ENCODE results near the gene IGFBP6.

The IGFBP6 gene

GRCh38 chr12:53097207-53097563, 282 bp upstream of the IGFBP6 start:
- H3K9me3 ChIP-seq (ENCODE audit: control extremely low read depth in 1 of 5, control insufficient read depth in 4 of 5, insufficient read depth in 2 of 5, low read depth in 1 of 5, low read length in 4 of 5): no peaks in the 10 kb centered on the region
- peak in 2 of 3 donors; percentile 18 to 24 for DNase-seq
- no peaks in the 10 kb centered on the region for H3K36me3 ChIP-seq (ENCODE audit: control insufficient read depth in 4 of 4, insufficient read depth in 4 of 4, low read length in 3 of 4)
- WGBS (ENCODE audit: insufficient coverage): 0% methylated on average over 5 of the region's 9 CpGs
- H3K4me1 ChIP-seq (ENCODE audit: control extremely low read depth in 1 of 4, control insufficient read depth in 4 of 4, insufficient read depth in 4 of 4, low read length in 3 of 4): peaks cover 2 to 43% (median 35%) of the 10 kb centered on the region in 4 experiments
- no peaks in the 10 kb centered on the region for H3K27me3 ChIP-seq (replicated peaks in 2 of 5; ENCODE audit: control insufficient read depth in 4 of 5, insufficient read depth in 5 of 5, low read length in 4 of 5)
- H3K27ac ChIP-seq (ENCODE audit: insufficient read depth in 1 of 2, low read depth in 1 of 2, low read length in 2 of 2, poor library complexity in 1 of 2, severe bottlenecking in 2 of 2): no peak overlapping the region
- H3K4me3 ChIP-seq (ENCODE audit: control insufficient read depth in 1 of 7, extremely low read depth in 1 of 7, insufficient read depth in 4 of 7, low read depth in 2 of 7, low read length in 6 of 7): peak overlapping the region in 6 of 7 experiments; percentile 35 to 77 (median 67)
- ChIA-PET CTCF (interaction anchor here (1.3 to 14.5 kb wide), 6 partner anchors 12 to 63 kb away, joined by 3 to 361 read pairs (median 12); no protein-coding TSS in a partner anchor), POLR2A (interaction anchor here (0.9 to 3.9 kb wide), 2 partner anchors 17 to 50 kb away, joined by 3 to 16 read pairs; partner anchors contain the start of gene SPRYD3)

- peak in 2 of 3 donors; percentile 19 to 22 for DNase-seq
- no peak overlapping the region for H3K27ac ChIP-seq (ENCODE audit: insufficient read depth in 1 of 2, low read depth in 1 of 2, low read length in 2 of 2, poor library complexity in 1 of 2, severe bottlenecking in 2 of 2)
- peaks cover 7 to 56% (median 48%) of the 10 kb centered on the region in 4 experiments for H3K4me1 ChIP-seq (ENCODE audit: control extremely low read depth in 1 of 4, control insufficient read depth in 4 of 4, insufficient read depth in 4 of 4, low read length in 3 of 4)
- peak overlapping the region in 6 of 7 experiments; percentile 30 to 77 (median 67) for H3K4me3 ChIP-seq (ENCODE audit: control insufficient read depth in 1 of 7, extremely low read depth in 1 of 7, insufficient read depth in 4 of 7, low read depth in 2 of 7, low read length in 6 of 7)
- ChIA-PET CTCF (interaction anchor here (0.8 to 14.5 kb wide), 17 partner anchors 13 to 62 kb away, joined by 3 to 361 read pairs (median 4); partner anchors contain the start of gene SPRYD3), POLR2A (interaction anchor here (0.6 to 3.9 kb wide), 5 partner anchors 12 to 153 kb away, joined by 3 to 16 read pairs (median 4); partner anchors contain the start of gene SPRYD3)
- H3K27me3 ChIP-seq (replicated peaks in 2 of 5; ENCODE audit: control insufficient read depth in 4 of 5, insufficient read depth in 5 of 5, low read length in 4 of 5): no peaks in the 10 kb centered on the region
- no peaks in the 10 kb centered on the region for H3K36me3 ChIP-seq (ENCODE audit: control insufficient read depth in 4 of 4, insufficient read depth in 4 of 4, low read length in 3 of 4)
- H3K9me3 ChIP-seq (ENCODE audit: control extremely low read depth in 1 of 5, control insufficient read depth in 4 of 5, insufficient read depth in 2 of 5, low read depth in 1 of 5, low read length in 4 of 5): no peaks in the 10 kb centered on the region
- WGBS (ENCODE audit: insufficient coverage): 31% methylated on average over 9 of the region's 13 CpGs
Measured at GRCh38 chr12:53098354-53098981, 1.0 kb downstream of the IGFBP6 start.

GRCh38 chr12:53099071-53099882, 1.8 kb downstream of the IGFBP6 start:
- ChIA-PET POLR2A (interaction anchor here (0.6 to 3.9 kb wide), 5 partner anchors 13 to 152 kb away, joined by 3 to 16 read pairs (median 4); partner anchors contain the start of gene SPRYD3), CTCF (interaction anchor here (0.8 to 14.5 kb wide), 14 partner anchors 14 to 88 kb away, joined by 3 to 361 read pairs (median 5); partner anchors contain the start of gene SPRYD3)
- DNase-seq: peak; percentile 88 to 95 (median 95)
- Histone ChIP-seq H3K36me3 (ENCODE audit: control insufficient read depth in 4 of 4, insufficient read depth in 4 of 4, low read length in 3 of 4) (no peaks in the 10 kb centered on the region), H3K27ac (ENCODE audit: insufficient read depth in 1 of 2, low read depth in 1 of 2, low read length in 2 of 2, poor library complexity in 1 of 2, severe bottlenecking in 2 of 2) (no peak overlapping the region), H3K4me3 (ENCODE audit: control insufficient read depth in 1 of 7, extremely low read depth in 1 of 7, insufficient read depth in 4 of 7, low read depth in 2 of 7, low read length in 6 of 7) (peak overlapping the region in 3 of 7 experiments; percentile 19 to 77 (median 20)), H3K27me3 (replicated peaks in 2 of 5; ENCODE audit: control insufficient read depth in 4 of 5, insufficient read depth in 5 of 5, low read length in 4 of 5) (no peaks in the 10 kb centered on the region), H3K4me1 (ENCODE audit: control extremely low read depth in 1 of 4, control insufficient read depth in 4 of 4, insufficient read depth in 4 of 4, low read length in 3 of 4) (peaks cover 7 to 56% (median 51%) of the 10 kb centered on the region in 4 experiments), H3K9me3 (ENCODE audit: control extremely low read depth in 1 of 5, control insufficient read depth in 4 of 5, insufficient read depth in 2 of 5, low read depth in 1 of 5, low read length in 4 of 5) (no peaks in the 10 kb centered on the region)
- 86% methylated on average over 2 of the region's 6 CpGs for WGBS (ENCODE audit: insufficient coverage)

- Histone ChIP-seq H3K27ac (ENCODE audit: insufficient read depth in 1 of 2, low read depth in 1 of 2, low read length in 2 of 2, poor library complexity in 1 of 2, severe bottlenecking in 2 of 2) (no peak overlapping the region), H3K27me3 (replicated peaks in 2 of 5; ENCODE audit: control insufficient read depth in 4 of 5, insufficient read depth in 5 of 5, low read length in 4 of 5) (no peaks in the 10 kb centered on the region), H3K4me3 (ENCODE audit: control insufficient read depth in 1 of 7, extremely low read depth in 1 of 7, insufficient read depth in 4 of 7, low read depth in 2 of 7, low read length in 6 of 7) (no peak overlapping the region), H3K9me3 (ENCODE audit: control extremely low read depth in 1 of 5, control insufficient read depth in 4 of 5, insufficient read depth in 2 of 5, low read depth in 1 of 5, low read length in 4 of 5) (no peaks in the 10 kb centered on the region), H3K36me3 (ENCODE audit: control insufficient read depth in 4 of 4, insufficient read depth in 4 of 4, low read length in 3 of 4) (no peaks in the 10 kb centered on the region), H3K4me1 (ENCODE audit: control extremely low read depth in 1 of 4, control insufficient read depth in 4 of 4, insufficient read depth in 4 of 4, low read length in 3 of 4) (peaks cover 7 to 62% (median 55%) of the 10 kb centered on the region in 4 experiments)
- 100% methylated on average over 13 of the region's 13 CpGs for WGBS (ENCODE audit: insufficient coverage)
- POLR2A ChIA-PET: no interaction called here
- CTCF ChIA-PET: interaction anchor here (0.6 to 14.5 kb wide), 10 partner anchors 14 to 566 kb away, joined by 3 to 361 read pairs (median 5); no protein-coding TSS in a partner anchor
- DNase-seq: no peak
Measured at GRCh38 chr12:53100466-53101151, 3.1 kb downstream of the IGFBP6 start.

GRCh38 chr12:53101266-53101665, 3.8 kb downstream of the IGFBP6 start:
- WGBS (ENCODE audit: insufficient coverage): 96% methylated on average over 7 of the region's 7 CpGs
- H3K27ac ChIP-seq (ENCODE audit: insufficient read depth in 1 of 2, low read depth in 1 of 2, low read length in 2 of 2, poor library complexity in 1 of 2, severe bottlenecking in 2 of 2): no peak overlapping the region
- no peak overlapping the region for H3K4me3 ChIP-seq (ENCODE audit: control insufficient read depth in 1 of 7, extremely low read depth in 1 of 7, insufficient read depth in 4 of 7, low read depth in 2 of 7, low read length in 6 of 7)
- POLR2A ChIA-PET: interaction anchor here (0.6 kb wide), 1 partner anchor 1201 kb away, joined by 6 read pairs; no protein-coding TSS in a partner anchor
- no peak for DNase-seq
- H3K4me1 ChIP-seq (ENCODE audit: control extremely low read depth in 1 of 4, control insufficient read depth in 4 of 4, insufficient read depth in 4 of 4, low read length in 3 of 4): peaks cover 7 to 62% (median 55%) of the 10 kb centered on the region in 4 experiments
- H3K9me3 ChIP-seq (ENCODE audit: control extremely low read depth in 1 of 5, control insufficient read depth in 4 of 5, insufficient read depth in 2 of 5, low read depth in 1 of 5, low read length in 4 of 5): no peaks in the 10 kb centered on the region
- no peaks in the 10 kb centered on the region for H3K36me3 ChIP-seq (ENCODE audit: control insufficient read depth in 4 of 4, insufficient read depth in 4 of 4, low read length in 3 of 4)
- H3K27me3 ChIP-seq (replicated peaks in 2 of 5; ENCODE audit: control insufficient read depth in 4 of 5, insufficient read depth in 5 of 5, low read length in 4 of 5): no peaks in the 10 kb centered on the region
- CTCF ChIA-PET: interaction anchor here (0.6 to 14.5 kb wide), 9 partner anchors 14 to 96 kb away, joined by 3 to 361 read pairs (median 9); partner anchors contain the start of gene SPRYD3

GRCh38 chr12:53101931-53102781, 4.7 kb downstream of the IGFBP6 start:
- POLR2A ChIA-PET: interaction anchor here (0.6 to 1.9 kb wide), 3 partner anchors 34 to 1200 kb away, joined by 3 to 6 read pairs (median 5); no protein-coding TSS in a partner anchor
- Histone ChIP-seq H3K27ac (ENCODE audit: insufficient read depth in 1 of 2, low read depth in 1 of 2, low read length in 2 of 2, poor library complexity in 1 of 2, severe bottlenecking in 2 of 2) (no peak overlapping the region), H3K27me3 (replicated peaks in 2 of 5; ENCODE audit: control insufficient read depth in 4 of 5, insufficient read depth in 5 of 5, low read length in 4 of 5) (no peaks in the 10 kb centered on the region), H3K4me3 (ENCODE audit: control insufficient read depth in 1 of 7, extremely low read depth in 1 of 7, insufficient read depth in 4 of 7, low read depth in 2 of 7, low read length in 6 of 7) (no peak overlapping the region), H3K4me1 (ENCODE audit: control extremely low read depth in 1 of 4, control insufficient read depth in 4 of 4, insufficient read depth in 4 of 4, low read length in 3 of 4) (peaks cover 7 to 55% (median 50%) of the 10 kb centered on the region in 4 experiments), H3K9me3 (ENCODE audit: control extremely low read depth in 1 of 5, control insufficient read depth in 4 of 5, insufficient read depth in 2 of 5, low read depth in 1 of 5, low read length in 4 of 5) (no peaks in the 10 kb centered on the region), H3K36me3 (ENCODE audit: control insufficient read depth in 4 of 4, insufficient read depth in 4 of 4, low read length in 3 of 4) (no peaks in the 10 kb centered on the region)
- 88% methylated on average over 6 of the region's 12 CpGs for WGBS (ENCODE audit: insufficient coverage)
- CTCF ChIA-PET: interaction anchor here (0.5 to 14.5 kb wide), 18 partner anchors 8 to 527 kb away, joined by 3 to 361 read pairs (median 4); partner anchors contain the start of genes CSAD, PFDN5, SPRYD3 and ZNF740
- no peak for DNase-seq

Data from common myeloid progenitor, CD34-positive (primary cell).